LHCN-M2 (cell line): ENCODE measurements around the gene APBA2. TPM values are rescaled to one million over a fixed set of nuclear protein-coding genes. Genes with fewer than 3 reads are reported as not detected.
"Not testable (repeated sequence)": the region's sequence is repeated elsewhere in the genome, so short reads cannot be mapped to it uniquely, and the experiment has no call there.

Experiments used
- DNase-seq: peaks from one replicate; pipeline ENCODE4 v3.0.0-alpha.2; 2012; ENCODE audit warnings: low read depth
- total RNA-seq: library from RNA; depleted of rRNA; stranded (reverse); fragments of >200 nt; gene quantifications from 2 replicates; pipeline ENCODE4 v1.2.3, GENCODE V29; 2014

Gene APBA2
- total RNA-seq, 1 experiment from 2014 or later = not detected

- DNase-seq = no peak
These were observed 112.0 kb downstream of the APBA2 start for GRCh38 chr15:28997791-28998190.

DNA sequence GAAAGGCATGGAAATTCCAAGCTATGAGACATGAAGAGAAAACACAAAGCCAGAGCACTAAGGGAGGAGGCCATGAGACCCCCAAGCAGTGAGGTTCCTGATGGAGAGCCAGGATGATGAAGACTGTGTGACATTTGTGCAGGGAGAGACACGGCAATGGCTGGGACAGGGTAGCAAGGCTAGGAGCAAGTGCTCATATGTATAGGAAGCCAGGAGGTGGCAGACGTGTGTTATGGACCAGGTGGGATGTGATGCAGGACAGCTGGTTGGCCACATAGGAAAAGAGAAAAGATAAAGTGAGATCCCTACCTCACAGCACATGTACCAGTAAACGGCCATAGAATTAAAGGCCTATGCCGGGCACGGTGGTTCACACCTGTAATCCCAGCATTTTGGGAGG is 112.7 kb downstream of the APBA2 start:
- DNase-seq = no peak

- DNase-seq = no peak
These were observed 117.5 kb downstream of the APBA2 start for GRCh38 chr15:29003191-29003839.

- no peak for DNase-seq
These were observed 118.1 kb downstream of the APBA2 start for GRCh38 chr15:29003840-29004233.

DNA sequence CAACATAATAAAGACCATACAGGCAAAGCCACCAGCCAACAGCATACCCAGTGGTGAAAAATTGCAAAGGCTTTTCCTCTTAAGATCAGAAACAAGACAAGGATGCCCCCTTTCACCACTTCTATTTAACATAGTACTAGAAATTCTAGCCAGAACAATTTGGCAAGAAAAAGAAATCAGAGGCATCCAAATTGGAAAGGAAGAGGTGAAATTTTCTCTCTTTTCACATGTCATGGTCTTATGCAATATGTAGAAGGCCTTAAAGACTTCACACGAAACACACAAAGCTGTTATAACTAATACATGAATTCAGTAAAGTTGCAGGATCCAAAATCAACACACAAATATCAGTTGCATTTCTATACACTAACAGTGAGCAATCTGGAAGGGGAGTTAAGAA is 120.2 kb downstream of the APBA2 start:
- no peak for DNase-seq

GRCh38 chr15:29008846-29009245 is 123.1 kb downstream of the APBA2 start:
- DNase-seq = no peak

- DNase-seq = no peak
These were observed 126.3 kb downstream of the APBA2 start for GRCh38 chr15:29012097-29012496.

- DNase-seq = no peak
These were observed 128.7 kb downstream of the APBA2 start for GRCh38 chr15:29014493-29014892.

DNA sequence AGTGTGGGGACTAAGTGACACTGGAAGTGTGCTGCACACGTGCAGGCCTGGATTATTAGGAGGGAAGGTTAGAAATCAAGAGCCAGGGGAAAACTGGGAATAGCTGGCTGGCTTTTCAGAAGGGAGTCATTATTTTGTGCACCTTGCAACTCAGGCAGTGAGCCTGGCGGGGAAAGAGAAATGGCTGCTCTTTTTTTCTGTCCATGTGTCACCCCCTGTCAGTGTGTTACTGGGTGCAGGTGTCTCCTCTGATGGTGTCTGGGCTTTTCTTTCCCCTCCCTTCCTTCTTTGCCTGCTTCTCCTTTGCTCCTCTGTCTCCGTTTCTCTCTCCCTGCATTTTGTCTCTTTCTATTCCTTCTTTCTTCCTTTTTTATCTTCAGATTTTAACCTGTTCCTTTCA is 130.7 kb downstream of the APBA2 start:
- no peak for DNase-seq

GRCh38 chr15:29018120-29018805 is 132.5 kb downstream of the APBA2 start:
- DNase-seq = no peak

DNA sequence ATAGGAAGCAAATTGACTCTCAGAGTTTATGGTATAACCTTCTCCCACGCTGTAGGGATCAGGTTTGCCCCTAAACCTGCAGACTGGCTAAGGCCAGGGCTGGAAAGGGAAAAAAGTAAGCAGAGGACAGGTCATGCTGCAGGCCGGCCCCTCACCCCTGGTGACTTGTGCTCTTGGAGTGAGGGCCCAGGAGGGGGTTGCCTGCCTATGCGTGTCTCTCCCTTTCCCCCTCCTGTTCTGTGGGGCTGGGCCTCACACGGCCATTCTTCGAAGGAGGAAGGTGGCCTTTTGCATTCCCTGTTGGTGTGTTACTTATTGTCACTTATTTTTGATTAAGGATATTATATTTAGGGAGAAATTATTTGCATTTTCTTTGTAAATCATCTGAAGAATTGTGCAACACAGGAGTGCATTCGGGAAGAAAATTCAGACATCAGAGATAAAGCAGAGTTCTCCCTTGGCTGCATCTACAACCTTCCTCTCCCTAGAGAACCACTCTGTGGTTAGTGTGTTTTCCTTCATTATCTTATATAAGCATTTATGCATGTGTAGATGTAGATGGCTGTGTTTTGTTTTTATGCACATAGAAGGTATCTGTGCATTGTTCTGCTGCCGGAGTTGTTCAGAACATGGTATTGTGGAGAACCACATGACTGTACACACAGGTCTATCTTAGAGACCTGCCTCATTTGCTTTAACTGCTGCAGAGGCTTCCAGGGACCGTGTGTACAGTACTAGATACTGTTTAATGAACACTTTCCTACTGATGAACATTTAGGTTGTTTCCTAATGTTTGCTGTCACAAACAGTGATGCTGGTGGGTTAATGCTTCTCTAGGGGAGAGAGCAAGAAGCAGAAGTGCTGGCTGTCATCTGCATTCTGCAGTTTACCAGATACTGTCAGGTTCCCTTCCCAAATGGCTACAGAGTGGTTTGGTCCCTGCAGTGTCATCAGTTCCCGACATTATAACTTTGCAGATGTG is 133.5 kb downstream of the APBA2 start:
- DNase-seq = no peak

DNA sequence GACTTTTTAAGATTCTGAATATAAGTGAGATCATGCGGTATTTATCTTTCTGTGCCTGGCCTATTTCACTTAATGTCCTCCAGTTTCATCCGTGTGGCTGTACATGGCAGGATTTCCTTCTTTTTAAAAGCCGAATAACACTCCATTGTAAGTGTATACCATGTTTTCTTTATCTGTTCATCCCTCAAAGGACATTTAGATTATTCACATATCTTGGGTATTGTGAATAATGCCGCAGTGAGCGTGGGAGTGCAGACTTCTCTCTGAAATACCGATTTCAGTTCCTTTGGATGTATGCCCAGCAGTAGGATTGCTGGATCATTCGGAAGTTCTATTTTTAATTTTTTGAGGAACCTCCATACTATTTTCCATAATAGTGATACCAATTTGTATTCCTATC is 136.1 kb downstream of the APBA2 start:
- no peak for DNase-seq

DNA sequence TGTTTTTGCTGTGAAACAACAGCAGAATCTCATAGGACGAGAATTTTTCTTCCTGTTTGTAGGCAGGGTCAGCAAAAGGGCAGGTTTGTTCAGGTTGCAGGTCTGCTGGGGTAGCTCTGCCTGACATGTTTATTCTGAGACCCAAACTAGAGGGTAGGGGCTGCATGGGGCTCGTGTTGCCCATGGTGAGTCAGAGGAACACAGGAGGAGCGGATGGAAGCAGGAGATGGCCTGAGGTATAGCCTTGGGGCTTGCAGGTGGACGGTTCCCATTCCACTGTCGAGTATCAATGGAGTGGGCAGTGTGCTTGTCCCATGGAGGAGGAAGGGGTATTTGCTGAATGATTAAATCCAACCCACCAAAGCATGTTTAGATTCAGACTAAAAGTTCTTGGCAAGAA is 138.9 kb downstream of the APBA2 start:
- no peak for DNase-seq

DNA sequence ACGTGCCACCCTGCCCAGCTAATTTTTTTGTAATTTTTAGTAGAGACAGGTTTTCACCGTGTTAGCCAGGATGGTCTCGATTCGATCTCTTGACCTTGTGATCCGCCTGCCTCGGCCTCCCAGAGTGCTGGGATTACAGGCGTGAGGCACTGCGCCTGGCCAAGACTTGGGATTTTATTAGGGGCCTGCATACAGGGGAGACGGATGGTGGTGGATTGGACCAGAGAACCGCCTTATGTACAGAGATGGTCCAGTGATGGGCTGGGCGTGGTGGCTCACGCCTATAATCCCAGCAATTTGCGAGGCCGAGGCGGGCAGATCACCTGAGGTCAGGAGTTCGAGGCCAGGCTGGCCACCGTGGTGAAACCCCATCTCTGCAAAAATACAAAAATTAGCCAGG is 139.6 kb downstream of the APBA2 start:
- not testable (repeated sequence) for DNase-seq

DNA sequence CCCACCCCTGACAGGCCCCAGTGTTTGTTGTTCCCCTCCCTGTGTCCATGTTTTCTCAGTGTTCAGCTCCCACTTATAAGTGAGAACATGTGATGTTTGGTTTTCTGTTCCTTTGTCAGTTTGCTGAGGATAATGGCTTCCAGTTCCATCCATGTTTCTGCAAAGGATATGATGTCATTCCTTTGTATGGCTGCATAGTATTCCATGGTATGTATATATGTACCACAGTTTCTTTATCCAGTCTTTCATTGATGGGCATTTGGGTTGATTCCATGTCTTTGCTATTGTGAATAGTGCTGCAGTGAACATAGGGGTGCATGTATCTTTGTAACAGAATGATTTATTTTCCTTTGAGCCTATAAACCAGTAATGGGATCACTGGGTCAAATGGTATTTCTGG is 142.4 kb downstream of the APBA2 start:
- DNase-seq = not testable (repeated sequence)

GRCh38 chr15:29029651-29030195 is 143.9 kb downstream of the APBA2 start:
- DNase-seq = no peak

GRCh38 chr15:29031502-29032228 is 145.9 kb downstream of the APBA2 start:
- DNase-seq = no peak

DNA sequence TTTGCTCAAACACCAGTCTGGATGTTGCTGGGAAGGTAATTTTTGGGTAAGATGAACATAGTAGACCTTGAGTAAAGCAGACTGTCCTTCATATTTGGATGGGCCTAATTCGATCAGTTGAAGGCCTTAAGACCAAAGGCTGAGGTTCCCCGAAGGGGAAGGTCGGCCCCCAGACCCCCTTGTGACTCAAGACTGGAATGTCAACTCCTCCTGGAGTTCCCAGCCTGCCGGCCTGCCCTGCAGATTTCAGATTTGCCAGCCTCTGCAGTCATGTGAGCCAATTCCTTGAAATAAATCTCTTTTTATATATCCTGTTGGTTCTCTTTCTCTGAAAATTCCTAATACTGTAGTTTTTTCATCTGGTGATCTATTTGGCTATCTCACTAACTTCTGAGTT is 146.5 kb downstream of the APBA2 start:
- no peak for DNase-seq

GRCh38 chr15:29032751-29033150 is 147.0 kb downstream of the APBA2 start:
- DNase-seq = no peak

DNA sequence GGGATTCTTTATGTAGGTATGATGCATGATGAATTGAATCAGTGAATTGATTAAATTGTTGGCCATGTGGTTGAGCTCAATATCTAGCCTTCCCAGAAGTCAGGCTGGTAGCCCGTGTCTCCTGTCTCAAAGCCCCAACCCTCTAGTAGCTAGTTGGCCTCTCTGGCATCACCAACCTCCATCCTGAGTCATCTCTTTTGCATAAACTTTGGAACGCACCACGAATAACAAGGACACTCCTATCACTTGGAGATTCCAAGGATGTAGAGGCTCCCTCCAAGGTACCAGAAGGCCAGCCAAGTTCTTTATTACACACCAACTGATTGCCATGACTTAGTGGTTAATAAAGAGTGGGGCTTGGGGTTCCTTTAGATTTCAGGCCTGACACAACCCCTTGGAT is 148.4 kb downstream of the APBA2 start:
- no peak for DNase-seq

- no peak for DNase-seq
These were observed 149.0 kb downstream of the APBA2 start for GRCh38 chr15:29034593-29035335.
